Lower leg skin (tissue), 3 donors: ENCODE data around the gene PPP2R5C.

Experiments used
- POLR2A ChIP-seq, 2 donors: fragments of 450-650 bp; IDR thresholded peaks; one replicate each; pipeline ENCODE4 v1.6.1; 2016 to 2017; ENCODE audit warnings: antibody characterized with exemption in 2 of 2, mild to moderate bottlenecking in 1 of 2, moderate library complexity in 1 of 2
- TF ChIP-seq, protein P1 (sequence below), 3 donors: fragments of 450-650 bp; IDR thresholded peaks; one replicate each; pipeline ENCODE4 v1.5.1; 2016; ENCODE audit warnings: antibody characterized with exemption in 3 of 3, mild to moderate bottlenecking in 3 of 3, moderate library complexity in 2 of 3

- TF ChIP-seq, protein P1, sequence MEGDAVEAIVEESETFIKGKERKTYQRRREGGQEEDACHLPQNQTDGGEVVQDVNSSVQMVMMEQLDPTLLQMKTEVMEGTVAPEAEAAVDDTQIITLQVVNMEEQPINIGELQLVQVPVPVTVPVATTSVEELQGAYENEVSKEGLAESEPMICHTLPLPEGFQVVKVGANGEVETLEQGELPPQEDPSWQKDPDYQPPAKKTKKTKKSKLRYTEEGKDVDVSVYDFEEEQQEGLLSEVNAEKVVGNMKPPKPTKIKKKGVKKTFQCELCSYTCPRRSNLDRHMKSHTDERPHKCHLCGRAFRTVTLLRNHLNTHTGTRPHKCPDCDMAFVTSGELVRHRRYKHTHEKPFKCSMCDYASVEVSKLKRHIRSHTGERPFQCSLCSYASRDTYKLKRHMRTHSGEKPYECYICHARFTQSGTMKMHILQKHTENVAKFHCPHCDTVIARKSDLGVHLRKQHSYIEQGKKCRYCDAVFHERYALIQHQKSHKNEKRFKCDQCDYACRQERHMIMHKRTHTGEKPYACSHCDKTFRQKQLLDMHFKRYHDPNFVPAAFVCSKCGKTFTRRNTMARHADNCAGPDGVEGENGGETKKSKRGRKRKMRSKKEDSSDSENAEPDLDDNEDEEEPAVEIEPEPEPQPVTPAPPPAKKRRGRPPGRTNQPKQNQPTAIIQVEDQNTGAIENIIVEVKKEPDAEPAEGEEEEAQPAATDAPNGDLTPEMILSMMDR (IDR thresholded peaks at IDR 0.05), result no peak
- TF ChIP-seq POLR2A (IDR thresholded peaks at IDR 0.05), result no peak
Measured at GRCh38 chr14:101796016-101796415, 34.5 kb downstream of the PPP2R5C start.
